ENCODE measurements around the gene MVD. TPM values are rescaled to one million over a fixed set of nuclear protein-coding genes. Genes with fewer than 3 reads are reported as not detected.

The MVD gene
- total and polyA plus RNA-seq, 2 of the 13 experiments (the other 11 are each of a cell fraction or from before 2014, with no cell fraction given) = 28.1 to 187 TPM

DNA sequence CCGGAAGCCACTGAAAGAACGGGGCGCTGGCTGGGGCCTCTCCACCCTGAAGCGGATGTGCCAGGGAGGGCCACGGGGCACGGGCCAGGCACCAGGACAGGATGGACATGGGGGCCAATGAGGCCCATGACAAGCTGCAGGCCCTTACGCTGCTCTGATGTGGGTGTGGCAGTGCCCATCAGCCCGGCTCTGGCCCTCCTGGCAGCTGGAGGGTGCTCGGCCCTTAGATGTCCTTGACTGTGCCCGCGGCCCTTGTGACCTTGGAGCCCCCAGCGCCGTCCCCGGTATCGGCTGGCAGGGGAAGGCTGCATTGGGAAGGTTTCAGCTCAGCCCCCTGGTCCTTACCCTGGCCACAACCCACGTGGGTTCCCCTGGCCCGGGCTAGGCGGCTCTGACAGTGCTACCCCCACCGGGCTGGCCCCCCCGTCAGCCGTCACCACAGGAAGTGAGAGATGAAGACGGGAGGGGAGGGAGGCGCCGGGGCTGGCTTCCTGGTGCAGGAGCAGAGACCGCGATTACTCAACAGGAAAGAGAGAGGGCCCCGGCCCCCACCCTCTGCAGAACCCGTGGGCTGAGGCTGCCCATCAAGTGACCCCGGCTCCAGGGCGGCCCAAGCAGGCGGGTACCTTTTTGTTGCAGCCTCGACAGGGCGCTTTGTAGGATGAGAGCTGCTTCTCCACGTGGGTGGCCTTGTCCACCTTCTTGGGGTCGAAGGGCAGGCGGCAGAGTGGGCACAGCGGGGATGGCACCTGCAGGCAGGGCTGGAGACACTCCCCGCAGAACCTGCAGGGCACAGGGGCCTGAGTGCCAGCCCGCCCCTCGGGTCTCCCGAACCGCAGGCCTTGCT lies 38.0 kb upstream of the MVD start (continued):
- TF ChIP-seq U2AF2 (IDR thresholded peaks at IDR 0.05; ENCODE audit: low read depth, low read length) (no peak), FOXA1 (IDR thresholded peaks at IDR 0.05) (no peak), FOXA1 (CRISPR knock-in tag; IDR thresholded peaks at IDR 0.05) (no peak), ZNF33A (CRISPR knock-in tag; IDR thresholded peaks at IDR 0.05; ENCODE audit: borderline replicate concordance) (peak; percentile 96; the same call in 1 of the 2 replicates), TBX3 (IDR thresholded peaks at IDR 0.05; ENCODE audit: borderline replicate concordance) (no peak), REPIN1 (CRISPR knock-in tag; IDR thresholded peaks at IDR 0.05; ENCODE audit: borderline replicate concordance, low read depth) (0 out of 2 replicates have a peak, but pooled peaks have one; percentile 55), ZNF781 (CRISPR knock-in tag; IDR thresholded peaks at IDR 0.05; ENCODE audit: borderline replicate concordance, not compliant biosample characterization) (peak; percentile 65), CBX5 (CRISPR knock-in tag; IDR thresholded peaks at IDR 0.05; ENCODE audit: borderline replicate concordance) (no peak; the same call in 1 of the 2 replicates), HHEX (CRISPR knock-in tag; IDR thresholded peaks at IDR 0.05) (no peak), RFXAP (CRISPR knock-in tag; IDR thresholded peaks at IDR 0.05; ENCODE audit: borderline replicate concordance) (no peak), BRD4 (CRISPR knock-in tag; IDR thresholded peaks at IDR 0.05) (no peak), PRMT3 (CRISPR knock-in tag; IDR thresholded peaks at IDR 0.05; ENCODE audit: borderline replicate concordance, low read depth) (no peak), KDM2A (CRISPR knock-in tag; IDR thresholded peaks at IDR 0.05; ENCODE audit: borderline replicate concordance, low read depth) (peak; percentile 90), ZNF777 (CRISPR knock-in tag; IDR thresholded peaks at IDR 0.05) (0 out of 2 replicates have a peak, but pooled peaks have one; percentile 37), MAF1 (CRISPR knock-in tag; IDR thresholded peaks at IDR 0.05; ENCODE audit: borderline replicate concordance) (no peak), ZNF616 (CRISPR knock-in tag; IDR thresholded peaks at IDR 0.05; ENCODE audit: low read depth) (peak; percentile 70)
- TF ChIP-seq, protein P1, sequence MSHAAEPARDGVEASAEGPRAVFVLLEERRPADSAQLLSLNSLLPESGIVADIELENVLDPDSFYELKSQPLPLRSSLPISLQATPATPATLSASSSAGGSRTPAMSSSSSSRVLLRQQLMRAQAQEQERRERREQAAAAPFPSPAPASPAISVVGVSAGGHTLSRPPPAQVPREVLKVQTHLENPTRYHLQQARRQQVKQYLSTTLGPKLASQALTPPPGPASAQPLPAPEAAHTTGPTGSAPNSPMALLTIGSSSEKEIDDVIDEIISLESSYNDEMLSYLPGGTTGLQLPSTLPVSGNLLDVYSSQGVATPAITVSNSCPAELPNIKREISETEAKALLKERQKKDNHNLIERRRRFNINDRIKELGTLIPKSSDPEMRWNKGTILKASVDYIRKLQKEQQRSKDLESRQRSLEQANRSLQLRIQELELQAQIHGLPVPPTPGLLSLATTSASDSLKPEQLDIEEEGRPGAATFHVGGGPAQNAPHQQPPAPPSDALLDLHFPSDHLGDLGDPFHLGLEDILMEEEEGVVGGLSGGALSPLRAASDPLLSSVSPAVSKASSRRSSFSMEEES (CRISPR knock-in tag; IDR thresholded peaks at IDR 0.05) = peak; percentile 71; the same call in 1 of the 2 replicates
- TF ChIP-seq, protein P2, sequence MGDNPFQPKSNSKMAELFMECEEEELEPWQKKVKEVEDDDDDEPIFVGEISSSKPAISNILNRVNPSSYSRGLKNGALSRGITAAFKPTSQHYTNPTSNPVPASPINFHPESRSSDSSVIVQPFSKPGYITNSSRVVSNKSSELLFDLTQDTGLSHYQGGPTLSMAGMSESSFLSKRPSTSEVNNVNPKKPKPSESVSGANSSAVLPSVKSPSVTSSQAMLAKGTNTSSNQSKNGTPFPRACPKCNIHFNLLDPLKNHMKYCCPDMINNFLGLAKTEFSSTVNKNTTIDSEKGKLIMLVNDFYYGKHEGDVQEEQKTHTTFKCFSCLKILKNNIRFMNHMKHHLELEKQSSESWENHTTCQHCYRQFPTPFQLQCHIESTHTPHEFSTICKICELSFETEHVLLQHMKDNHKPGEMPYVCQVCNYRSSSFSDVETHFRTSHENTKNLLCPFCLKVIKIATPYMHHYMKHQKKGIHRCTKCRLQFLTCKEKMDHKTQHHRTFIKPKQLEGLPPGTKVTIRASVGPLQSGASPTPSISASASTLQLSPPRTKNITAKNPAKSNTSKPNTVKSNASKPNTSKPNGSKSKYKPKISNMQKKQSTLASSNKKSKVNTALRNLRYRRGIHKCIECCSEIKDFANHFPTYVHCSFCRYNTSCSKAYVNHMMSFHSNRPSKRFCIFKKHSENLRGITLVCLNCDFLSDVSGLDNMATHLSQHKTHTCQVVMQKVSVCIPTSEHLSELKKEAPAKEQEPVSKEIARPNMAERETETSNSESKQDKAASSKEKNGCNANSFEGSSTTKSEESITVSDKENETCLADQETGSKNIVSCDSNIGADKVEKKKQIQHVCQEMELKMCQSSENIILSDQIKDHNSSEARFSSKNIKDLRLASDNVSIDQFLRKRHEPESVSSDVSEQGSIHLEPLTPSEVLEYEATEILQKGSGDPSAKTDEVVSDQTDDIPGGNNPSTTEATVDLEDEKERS (CRISPR knock-in tag; IDR thresholded peaks at IDR 0.05) = peak; percentile 85
- TF ChIP-seq, protein P3, sequence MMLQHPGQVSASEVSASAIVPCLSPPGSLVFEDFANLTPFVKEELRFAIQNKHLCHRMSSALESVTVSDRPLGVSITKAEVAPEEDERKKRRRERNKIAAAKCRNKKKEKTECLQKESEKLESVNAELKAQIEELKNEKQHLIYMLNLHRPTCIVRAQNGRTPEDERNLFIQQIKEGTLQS (CRISPR knock-in tag; IDR thresholded peaks at IDR 0.05) = no peak; the same call in 1 of the 2 replicates
- TF ChIP-seq, protein P4, sequence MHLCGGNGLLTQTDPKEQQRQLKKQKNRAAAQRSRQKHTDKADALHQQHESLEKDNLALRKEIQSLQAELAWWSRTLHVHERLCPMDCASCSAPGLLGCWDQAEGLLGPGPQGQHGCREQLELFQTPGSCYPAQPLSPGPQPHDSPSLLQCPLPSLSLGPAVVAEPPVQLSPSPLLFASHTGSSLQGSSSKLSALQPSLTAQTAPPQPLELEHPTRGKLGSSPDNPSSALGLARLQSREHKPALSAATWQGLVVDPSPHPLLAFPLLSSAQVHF (CRISPR knock-in tag; IDR thresholded peaks at IDR 0.05) = no peak
- TF ChIP-seq, protein P5, sequence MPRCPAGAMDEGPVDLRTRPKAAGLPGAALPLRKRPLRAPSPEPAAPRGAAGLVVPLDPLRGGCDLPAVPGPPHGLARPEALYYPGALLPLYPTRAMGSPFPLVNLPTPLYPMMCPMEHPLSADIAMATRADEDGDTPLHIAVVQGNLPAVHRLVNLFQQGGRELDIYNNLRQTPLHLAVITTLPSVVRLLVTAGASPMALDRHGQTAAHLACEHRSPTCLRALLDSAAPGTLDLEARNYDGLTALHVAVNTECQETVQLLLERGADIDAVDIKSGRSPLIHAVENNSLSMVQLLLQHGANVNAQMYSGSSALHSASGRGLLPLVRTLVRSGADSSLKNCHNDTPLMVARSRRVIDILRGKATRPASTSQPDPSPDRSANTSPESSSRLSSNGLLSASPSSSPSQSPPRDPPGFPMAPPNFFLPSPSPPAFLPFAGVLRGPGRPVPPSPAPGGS (CRISPR knock-in tag; IDR thresholded peaks at IDR 0.05) = peak; percentile 60

All from HepG2 (cell line).